Smooth muscle cell (in vitro differentiated cells): ENCODE data around the gene ITPRID2. TPM values are rescaled to one million over a fixed set of nuclear protein-coding genes. Genes with fewer than 3 reads are reported as not detected.

ENCODE experiments used
- DNase-seq: peaks from one replicate; lab custom pipeline; 2025; ENCODE audit not compliant: unreplicated experiment; lab: John Stamatoyannopoulos, UW
- H2AFZ ChIP-seq: fragments of 200-600 bp; sonication (generic); 2 replicates; pipeline ENCODE4 v1.6.0; 2016; ENCODE audit warnings: antibody characterized with exemption, low read depth, mild to moderate bottlenecking
- H3F3A ChIP-seq: fragments of 200-600 bp; sonication (generic); 2 replicates; pipeline ENCODE4 v1.6.0; 2017; ENCODE audit warnings: antibody characterized with exemption, low read depth
- H3K27ac ChIP-seq: fragments of 200-600 bp; sonication (generic); 2 replicates; pipeline ENCODE4 v1.5.1; 2016; ENCODE audit warnings: low read depth, mild to moderate bottlenecking
- H3K27me3 ChIP-seq: fragments of 200-600 bp; sonication (generic); 2 replicates; pipeline ENCODE4 v1.6.1; 2016; ENCODE audit warnings: low read depth, mild to moderate bottlenecking
- H3K36me3 ChIP-seq: fragments of 200-600 bp; sonication (generic); 2 replicates; pipeline ENCODE4 v1.5.1; 2016; ENCODE audit warnings: low read depth
- H3K4me1 ChIP-seq: fragments of 200-600 bp; sonication (generic); 2 replicates; pipeline ENCODE4 v1.5.1; 2016; ENCODE audit warnings: low read depth
- H3K4me2 ChIP-seq: fragments of 200-600 bp; sonication (generic); 2 replicates; pipeline ENCODE4 v1.6.0; 2016; ENCODE audit warnings: mild to moderate bottlenecking
- H3K4me3 ChIP-seq: fragments of 200-600 bp; sonication (generic); 2 replicates; pipeline ENCODE4 v1.5.1; 2016; ENCODE audit warnings: mild to moderate bottlenecking
- H3K79me2 ChIP-seq: fragments of 200-600 bp; sonication (generic); 2 replicates; pipeline ENCODE4 v1.6.0; 2016; ENCODE audit warnings: low read depth, mild to moderate bottlenecking
- H3K9ac ChIP-seq: fragments of 200-600 bp; sonication (generic); 2 replicates; pipeline ENCODE4 v1.6.0; 2016; ENCODE audit warnings: low read depth
- H3K9me3 ChIP-seq: fragments of 200-600 bp; sonication (generic); replicated peaks from 2 replicates; pipeline ENCODE4 v1.5.1; 2016; ENCODE audit warnings: low read depth
- H4K20me1 ChIP-seq: fragments of 200-600 bp; sonication (generic); 2 replicates; pipeline ENCODE4 v1.6.0; 2016; ENCODE audit warnings: low read depth
- WGBS: methylation state at CpG from one replicate; pipeline ENCODE4 v1.1.7; 2016; ENCODE audit warnings: low lambda C conversion rate; 5-methylcytosine and 5-hydroxymethylcytosine counted together
- polyA plus RNA-seq: library from polyadenylated mRNA; unstranded; fragments of >200 nt; fragmentation: Nextera tagmentation; extraction: Ambion mirVana; gene quantifications from 2 replicates; pipeline ENCODE4 v1.2.1, GENCODE V29; 2016
- total RNA-seq: library from RNA; depleted of rRNA; stranded (reverse); fragments of >200 nt; gene quantifications from 2 replicates; pipeline ENCODE4 v1.2.3, GENCODE V29; 2014
- TF ChIP-seq, protein P1 (sequence below): fragments of 200-600 bp; sonication (generic); IDR thresholded peaks from 2 replicates; pipeline ENCODE4 v1.5.1; 2017; ENCODE audit warnings: borderline replicate concordance, mild to moderate bottlenecking, antibody characterized with exemption; ENCODE audit not compliant: insufficient read depth, poor library complexity, severe bottlenecking

ITPRID2 gene
- total and polyA plus RNA-seq, 2 experiments from 2014 or later: 28.2 to 556 TPM

DNA sequence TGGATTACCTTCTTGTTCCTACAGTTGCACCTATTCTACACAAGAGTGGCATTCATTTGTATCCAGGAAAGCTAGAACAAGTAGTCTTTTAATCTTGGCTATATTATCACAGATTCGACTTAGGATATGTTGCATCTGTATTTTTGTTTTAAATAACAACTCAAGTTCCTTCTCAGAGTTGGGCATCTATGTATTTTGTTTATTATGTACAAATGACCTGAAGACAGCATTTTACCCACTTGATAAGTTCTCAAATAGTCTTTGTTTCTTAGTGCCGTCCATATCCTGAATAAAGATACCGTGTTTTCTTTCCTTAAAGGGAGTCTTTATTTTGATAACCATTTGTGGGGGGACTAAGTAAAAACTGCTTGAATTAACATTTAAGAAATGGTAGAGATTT, 2.9 kb downstream of the ITPRID2 start:
- TF ChIP-seq, protein P1, sequence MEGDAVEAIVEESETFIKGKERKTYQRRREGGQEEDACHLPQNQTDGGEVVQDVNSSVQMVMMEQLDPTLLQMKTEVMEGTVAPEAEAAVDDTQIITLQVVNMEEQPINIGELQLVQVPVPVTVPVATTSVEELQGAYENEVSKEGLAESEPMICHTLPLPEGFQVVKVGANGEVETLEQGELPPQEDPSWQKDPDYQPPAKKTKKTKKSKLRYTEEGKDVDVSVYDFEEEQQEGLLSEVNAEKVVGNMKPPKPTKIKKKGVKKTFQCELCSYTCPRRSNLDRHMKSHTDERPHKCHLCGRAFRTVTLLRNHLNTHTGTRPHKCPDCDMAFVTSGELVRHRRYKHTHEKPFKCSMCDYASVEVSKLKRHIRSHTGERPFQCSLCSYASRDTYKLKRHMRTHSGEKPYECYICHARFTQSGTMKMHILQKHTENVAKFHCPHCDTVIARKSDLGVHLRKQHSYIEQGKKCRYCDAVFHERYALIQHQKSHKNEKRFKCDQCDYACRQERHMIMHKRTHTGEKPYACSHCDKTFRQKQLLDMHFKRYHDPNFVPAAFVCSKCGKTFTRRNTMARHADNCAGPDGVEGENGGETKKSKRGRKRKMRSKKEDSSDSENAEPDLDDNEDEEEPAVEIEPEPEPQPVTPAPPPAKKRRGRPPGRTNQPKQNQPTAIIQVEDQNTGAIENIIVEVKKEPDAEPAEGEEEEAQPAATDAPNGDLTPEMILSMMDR: no peak
- H3K4me3 ChIP-seq: peak overlapping the region; percentile 80
- H3K27ac ChIP-seq: peak overlapping the region; percentile 90
- H2AFZ ChIP-seq: no peak overlapping the region
- peaks cover 45% of the 10 kb centered on the region for H4K20me1 ChIP-seq
- no peaks in the 10 kb centered on the region for H3K27me3 ChIP-seq
- peaks cover 28% of the 10 kb centered on the region for H3K4me1 ChIP-seq
- DNase-seq: no peak
- H3K79me2 ChIP-seq: peaks cover 69% of the 10 kb centered on the region
- H3K4me2 ChIP-seq: peak overlapping the region; percentile 93
- H3K9me3 ChIP-seq: no peaks in the 10 kb centered on the region
- 68% methylated on average over 3 of the region's 3 CpGs for WGBS
- H3F3A ChIP-seq: peaks cover 2% of the 10 kb centered on the region
- H3K36me3 ChIP-seq: peaks cover 23% of the 10 kb centered on the region
- H3K9ac ChIP-seq: peak overlapping the region; percentile 85

DNA sequence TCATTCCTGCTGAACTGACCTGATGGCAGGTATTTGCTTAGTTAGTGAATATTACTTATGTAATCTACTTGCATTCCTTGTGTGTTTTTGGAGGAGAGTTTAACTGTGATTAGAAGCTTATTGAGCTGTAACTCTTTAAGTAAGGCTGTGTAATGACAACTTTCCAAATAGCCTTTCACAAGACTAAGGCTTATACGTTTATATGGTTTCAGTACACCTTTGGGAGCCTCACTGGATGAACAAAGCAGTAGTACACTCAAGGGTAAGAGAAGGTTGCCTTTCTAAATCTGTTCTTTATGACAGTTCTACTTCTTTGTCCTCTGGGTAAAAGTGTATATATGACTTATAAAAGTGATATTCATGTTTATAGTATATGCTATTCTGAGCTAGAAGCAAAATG, 4.3 kb downstream of the ITPRID2 start:
- H4K20me1 ChIP-seq: peaks cover 45% of the 10 kb centered on the region
- H3K4me1 ChIP-seq: peaks cover 28% of the 10 kb centered on the region
- 53% methylated on average over 1 of the region's 1 CpG for WGBS
- peak overlapping the region; percentile 1 for H3K27ac ChIP-seq
- H3K4me3 ChIP-seq: peak overlapping the region; percentile 80
- H2AFZ ChIP-seq: no peak overlapping the region
- TF ChIP-seq, protein P1: no peak
- no peak for DNase-seq
- H3K9me3 ChIP-seq: no peaks in the 10 kb centered on the region
- peaks cover 82% of the 10 kb centered on the region for H3K79me2 ChIP-seq
- no peaks in the 10 kb centered on the region for H3K27me3 ChIP-seq
- H3K4me2 ChIP-seq: peak overlapping the region; percentile 93
- peaks cover 32% of the 10 kb centered on the region for H3K36me3 ChIP-seq
- H3K9ac ChIP-seq: peak overlapping the region; percentile 51
- peaks cover 2% of the 10 kb centered on the region for H3F3A ChIP-seq

DNA sequence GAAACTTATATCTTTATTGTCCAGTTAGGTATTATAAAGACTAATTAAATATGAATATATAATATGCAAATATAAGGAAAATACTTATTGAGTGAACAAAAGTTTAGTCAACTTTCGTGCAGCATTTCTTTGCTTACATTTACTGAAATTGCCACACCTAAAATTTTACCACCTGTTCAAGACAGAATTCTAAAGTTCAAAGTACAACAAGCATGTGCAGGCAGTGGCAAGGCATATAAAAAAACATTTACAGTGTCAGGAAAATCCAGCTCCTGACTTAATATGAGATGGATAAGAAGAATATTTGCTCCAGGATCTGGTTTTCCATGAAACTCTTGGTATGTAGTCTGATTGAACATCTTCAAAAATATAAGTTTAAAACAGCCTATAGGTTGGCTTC, 4.8 kb downstream of the ITPRID2 start:
- DNase-seq: no peak
- peaks cover 2% of the 10 kb centered on the region for H3F3A ChIP-seq
- peaks cover 24% of the 10 kb centered on the region for H3K4me1 ChIP-seq
- peak overlapping the region; percentile 22 for H3K9ac ChIP-seq
- H3K4me3 ChIP-seq: peak overlapping the region; percentile 80
- peaks cover 34% of the 10 kb centered on the region for H3K36me3 ChIP-seq
- peaks cover 84% of the 10 kb centered on the region for H3K79me2 ChIP-seq
- H3K9me3 ChIP-seq: no peaks in the 10 kb centered on the region
- 94% methylated on average over 1 of the region's 1 CpG for WGBS
- peaks cover 45% of the 10 kb centered on the region for H4K20me1 ChIP-seq
- H3K4me2 ChIP-seq: peak overlapping the region; percentile 93
- TF ChIP-seq, protein P1: no peak
- H3K27ac ChIP-seq: peak overlapping the region; percentile 29
- H3K27me3 ChIP-seq: no peaks in the 10 kb centered on the region
- no peak overlapping the region for H2AFZ ChIP-seq

DNA sequence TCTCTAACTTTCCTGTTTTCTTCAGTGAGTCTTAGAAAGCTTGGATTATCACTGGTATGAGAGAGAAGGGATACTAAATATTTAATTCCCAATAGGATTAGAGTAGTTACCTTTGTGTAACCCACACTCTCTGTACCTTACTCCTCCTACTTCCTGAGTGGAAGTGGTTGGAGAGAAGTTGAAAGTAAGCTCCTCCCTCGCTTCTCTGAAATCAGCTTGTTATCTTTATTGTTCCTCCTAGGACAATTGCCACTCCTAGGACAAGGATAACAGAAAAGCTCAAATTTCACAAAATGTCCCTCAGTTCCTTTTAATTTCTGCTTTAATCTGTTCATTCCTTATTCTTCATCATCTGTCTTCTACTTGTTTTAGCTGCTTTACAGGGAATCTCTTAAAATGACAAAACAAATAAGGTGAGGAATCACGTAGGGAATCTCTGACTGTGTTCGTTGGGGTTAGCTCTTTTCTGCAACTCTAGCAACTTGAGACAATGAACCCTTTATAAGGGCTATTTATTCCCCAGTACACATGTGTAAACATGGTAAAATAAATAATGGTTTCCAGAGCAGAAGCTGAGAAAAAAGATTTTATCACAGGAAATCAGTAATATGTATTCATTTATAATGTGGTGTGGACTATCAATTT, 8.6 kb downstream of the ITPRID2 start:
- H3K27ac ChIP-seq: peak overlapping the region; percentile 5
- H3K4me1 ChIP-seq: no peaks in the 10 kb centered on the region
- H3K79me2 ChIP-seq: peaks cover 89% of the 10 kb centered on the region
- no peak for DNase-seq
- no peak overlapping the region for H2AFZ ChIP-seq
- no peak overlapping the region for H3K4me2 ChIP-seq
- peaks cover 47% of the 10 kb centered on the region for H3K36me3 ChIP-seq
- H3F3A ChIP-seq: peaks cover 6% of the 10 kb centered on the region
- no peaks in the 10 kb centered on the region for H3K9me3 ChIP-seq
- peaks cover 36% of the 10 kb centered on the region for H4K20me1 ChIP-seq
- 67% methylated on average over 3 of the region's 3 CpGs for WGBS
- no peak overlapping the region for H3K4me3 ChIP-seq
- no peak overlapping the region for H3K9ac ChIP-seq
- no peaks in the 10 kb centered on the region for H3K27me3 ChIP-seq
- TF ChIP-seq, protein P1: no peak
